SH-SY5Y (cell line): ENCODE data around the gene MRPL55.

Experiments used
- GATA2 ChIP-seq: IDR thresholded peaks from 2 replicates; pipeline ENCODE4 v1.6.1; 2011; ENCODE audit warnings: mild to moderate bottlenecking, low read depth, low read length
- GATA3 ChIP-seq: IDR thresholded peaks from 2 replicates; pipeline ENCODE4 v1.6.1; 2011; ENCODE audit warnings: low read depth, mild to moderate bottlenecking, low read length, moderate library complexity

DNA sequence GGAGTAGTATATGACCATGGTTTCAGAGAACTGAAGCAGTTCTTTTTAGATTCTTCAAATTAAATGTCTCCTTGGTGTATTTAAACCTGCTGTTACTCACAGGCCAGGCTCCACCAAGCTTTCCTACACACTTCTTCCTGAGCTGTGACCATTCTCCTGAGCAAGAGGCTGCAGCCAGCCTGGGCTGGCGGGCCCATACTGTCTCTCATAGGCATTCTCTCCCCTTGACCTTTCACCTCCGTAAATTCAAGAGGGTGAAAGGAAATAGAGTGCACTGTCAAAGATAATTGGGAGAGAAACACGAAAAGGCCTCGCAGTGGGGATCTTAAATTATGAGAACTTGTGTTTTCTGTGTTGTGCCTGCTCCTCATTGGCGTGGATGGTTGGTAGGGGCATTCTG is 24.3 kb downstream of the MRPL55 start:
- TF ChIP-seq GATA3 (no peak), GATA2 (no peak)
